ENCODE data around the gene IQGAP3.

DNA sequence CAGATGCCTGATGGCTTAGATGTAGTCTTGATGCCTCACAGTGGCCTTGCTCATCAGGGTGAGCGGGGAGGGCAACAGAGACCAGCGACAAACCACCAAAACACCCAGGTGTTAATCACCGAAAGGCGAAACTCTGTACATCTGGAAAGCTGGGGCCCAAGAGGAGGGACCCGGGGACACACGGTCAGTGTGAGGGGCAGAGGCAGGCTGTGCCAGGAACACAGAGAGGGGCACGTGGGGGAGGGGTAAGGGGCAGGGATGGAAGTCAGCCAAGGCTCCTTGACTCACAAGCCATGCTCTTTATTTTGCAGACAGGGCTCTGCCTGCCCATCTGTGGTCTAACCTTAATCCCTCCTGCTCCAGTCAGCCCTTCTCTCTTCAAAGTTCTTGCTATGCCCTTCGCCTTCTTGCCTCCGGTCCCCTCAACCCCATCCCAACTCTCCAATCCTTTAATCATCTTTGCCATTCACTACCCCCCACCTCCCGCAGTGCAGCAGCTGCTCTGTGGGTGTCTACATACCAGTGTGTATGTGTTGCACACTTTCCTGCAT, 76.1 kb downstream of the IQGAP3 start:
- no peak for TF ChIP-seq EZH2phosphoT487 (IDR thresholded peaks at IDR 0.05; ENCODE audit: low read depth)
- TF ChIP-seq CTCF (IDR thresholded peaks at IDR 0.05; ENCODE audit: low read depth, low read length) = no peak
